Liver (tissue), 9 donors: ENCODE results near the gene TARS3. TPM values are rescaled to one million over a fixed set of nuclear protein-coding genes. Genes with fewer than 3 reads are reported as not detected.
"Not testable (repeated sequence)": the region's sequence is repeated elsewhere in the genome, so short reads cannot be mapped to it uniquely, and the experiment has no call there.

Source experiments
- DNase-seq: peaks from one replicate; pipeline ENCODE4 v3.0.0-alpha.2; 2017; ENCODE audit warnings: low spot score
- H3K27ac ChIP-seq, 2 donors: one replicate each; pipeline ENCODE4 v1.7.0; 2013; ENCODE audit warnings: inconsistent platforms in 2 of 2, low read length in 2 of 2, control low read depth in 1 of 2, low read depth in 1 of 2, mild to moderate bottlenecking in 1 of 2
- H3K27me3 ChIP-seq, 4 donors: one replicate each; pipeline versions ENCODE4 v1.6.1 to v1.7.0; 2013; ENCODE audit warnings: low read length in 3 of 4, inconsistent platforms in 1 of 4, mild to moderate bottlenecking in 1 of 4, moderate library complexity in 1 of 4; ENCODE audit not compliant: control insufficient read depth in 4 of 4, insufficient read depth in 4 of 4
- H3K36me3 ChIP-seq, 4 donors: one replicate each; pipeline versions ENCODE4 v1.6.1 to v1.7.0; 2013; ENCODE audit warnings: low read length in 3 of 4, mild to moderate bottlenecking in 3 of 4, low read depth in 1 of 4, moderate library complexity in 1 of 4; ENCODE audit not compliant: control insufficient read depth in 4 of 4, insufficient read depth in 3 of 4
- H3K4me1 ChIP-seq, 4 donors: one replicate each; pipeline versions ENCODE4 v1.6.1 to v1.7.0; 2013; ENCODE audit warnings: low read length in 3 of 4, mild to moderate bottlenecking in 3 of 4, moderate library complexity in 1 of 4; ENCODE audit not compliant: control insufficient read depth in 4 of 4, insufficient read depth in 4 of 4
- H3K4me3 ChIP-seq, 3 donors: one replicate each; pipeline versions ENCODE4 v1.6.1 to v1.7.0; 2013; ENCODE audit warnings: low read length in 3 of 3, control low read depth in 1 of 3, low read depth in 1 of 3, mild to moderate bottlenecking in 1 of 3
- H3K9ac ChIP-seq, 2 donors: one replicate each; pipeline ENCODE4 v1.7.0; 2013; ENCODE audit warnings: low read length in 2 of 2, mild to moderate bottlenecking in 2 of 2, moderate library complexity in 2 of 2, control low read depth in 1 of 2, low read depth in 1 of 2
- H3K9me3 ChIP-seq, 4 donors: one replicate each; pipeline versions ENCODE4 v1.6.1 to v1.7.0; 2013; ENCODE audit warnings: low read length in 3 of 4; ENCODE audit not compliant: control insufficient read depth in 4 of 4
- FOXA1 ChIP-seq: IDR thresholded peaks from 2 replicates; pipeline ENCODE4 v1.6.1; 2016; ENCODE audit warnings: antibody characterized with exemption
- HNF4A ChIP-seq, 2 donors: conservative IDR thresholded peaks; 2 replicates each; pipeline ENCODE4 v1.6.1; 2016; ENCODE audit warnings: antibody characterized with exemption in 2 of 2, mild to moderate bottlenecking in 2 of 2
- RAD21 ChIP-seq, 2 donors: IDR thresholded peaks; 2 replicates each; pipeline ENCODE4 v1.6.1; 2016; ENCODE audit warnings: antibody characterized with exemption in 2 of 2, mild to moderate bottlenecking in 2 of 2
- WGBS: extraction: QIAGEN DNeasy Blood & Tissue Kit; methylation state at CpG from one replicate; pipeline ENCODE4 v1.1.7; 2013; 5-methylcytosine and 5-hydroxymethylcytosine counted together
- polyA plus RNA-seq, 2 donors: library from polyadenylated mRNA; stranded (reverse) in 1 of 2; unstranded in 1 of 2; fragments of 200-250 nt in 1 of 2; fragments of >200 nt in 1 of 2; fragmentation: Nextera tagmentation in 1 of 2; extraction: Ambion mirVana in 1 of 2; gene quantifications; one replicate each; pipeline versions ENCODE4 v1.2.1 to v1.2.3, GENCODE V29; 2013 to 2015
- total RNA-seq, 2 donors: library from RNA; depleted of rRNA; stranded (reverse); fragments of >200 nt; gene quantifications; one replicate each; pipeline ENCODE4 v1.2.3, GENCODE V29; 2014
- TF ChIP-seq, protein P1 (sequence below): IDR thresholded peaks from 2 replicates; pipeline ENCODE4 v1.6.1; 2016; ENCODE audit warnings: antibody characterized with exemption
- donor health status: healthy.
- donor health status: healthy.
- donor health status: healthy.
- donor health status: healthy.
- donor health status: healthy.

Gene TARS3
- total and polyA plus RNA-seq, 4 donors: 2.3 to 7.8 (median 4.0) TPM

DNA sequence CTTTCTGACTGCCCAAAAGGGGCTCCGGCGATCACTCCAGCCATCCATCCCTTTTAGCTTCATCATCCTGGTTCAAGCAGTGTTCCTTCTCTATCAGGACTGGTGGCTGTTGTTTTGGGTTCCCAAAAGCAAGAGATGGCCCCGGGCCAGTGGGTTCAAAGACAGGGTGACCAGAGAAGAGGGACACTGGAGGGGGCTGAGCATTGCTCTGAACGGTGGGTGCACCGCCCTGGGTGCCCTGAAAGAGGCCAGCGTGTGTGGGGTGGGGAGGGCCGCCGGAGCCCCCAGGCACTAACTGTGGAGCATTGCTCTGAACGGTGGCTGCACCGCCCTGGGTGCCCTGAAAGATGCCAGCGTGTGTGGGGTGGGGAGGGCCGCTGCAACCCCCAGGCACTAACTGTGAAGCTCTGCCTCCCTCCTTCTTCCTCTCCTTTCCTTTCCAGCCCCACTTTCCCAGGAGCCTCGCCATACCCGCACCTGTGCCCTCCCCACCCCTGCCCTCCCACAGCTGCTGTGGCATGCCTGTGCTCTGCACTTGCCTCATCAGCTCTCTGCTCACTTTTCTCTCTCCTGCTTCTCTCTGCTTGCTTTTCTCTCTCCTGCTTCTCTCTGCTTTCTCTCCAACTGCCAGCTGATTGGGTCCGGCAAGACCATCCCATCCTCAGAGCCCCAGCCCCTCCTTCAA lies 41.6 kb upstream of the TARS3 start:
- no peaks in the 10 kb centered on the region for H3K36me3 ChIP-seq
- WGBS: 91% methylated on average over 15 of the region's 15 CpGs
- H3K4me1 ChIP-seq: no peaks in the 10 kb centered on the region
- H3K27ac ChIP-seq: no peak overlapping the region
- TF ChIP-seq FOXA1 (no peak), RAD21 (IDR thresholded peaks at IDR 0.05) (no peak), HNF4A (conservative IDR thresholded peaks at IDR 0.05) (no peak)
- TF ChIP-seq, protein P1, sequence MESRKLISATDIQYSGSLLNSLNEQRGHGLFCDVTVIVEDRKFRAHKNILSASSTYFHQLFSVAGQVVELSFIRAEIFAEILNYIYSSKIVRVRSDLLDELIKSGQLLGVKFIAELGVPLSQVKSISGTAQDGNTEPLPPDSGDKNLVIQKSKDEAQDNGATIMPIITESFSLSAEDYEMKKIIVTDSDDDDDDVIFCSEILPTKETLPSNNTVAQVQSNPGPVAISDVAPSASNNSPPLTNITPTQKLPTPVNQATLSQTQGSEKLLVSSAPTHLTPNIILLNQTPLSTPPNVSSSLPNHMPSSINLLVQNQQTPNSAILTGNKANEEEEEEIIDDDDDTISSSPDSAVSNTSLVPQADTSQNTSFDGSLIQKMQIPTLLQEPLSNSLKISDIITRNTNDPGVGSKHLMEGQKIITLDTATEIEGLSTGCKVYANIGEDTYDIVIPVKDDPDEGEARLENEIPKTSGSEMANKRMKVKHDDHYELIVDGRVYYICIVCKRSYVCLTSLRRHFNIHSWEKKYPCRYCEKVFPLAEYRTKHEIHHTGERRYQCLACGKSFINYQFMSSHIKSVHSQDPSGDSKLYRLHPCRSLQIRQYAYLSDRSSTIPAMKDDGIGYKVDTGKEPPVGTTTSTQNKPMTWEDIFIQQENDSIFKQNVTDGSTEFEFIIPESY: no peak
- no peak overlapping the region for H3K4me3 ChIP-seq
- H3K9ac ChIP-seq: no peak overlapping the region
- no peaks in the 10 kb centered on the region for H3K27me3 ChIP-seq
- DNase-seq: no peak
- peaks cover 0 to 4% (median 1%) of the 10 kb centered on the region in 4 donors for H3K9me3 ChIP-seq

DNA sequence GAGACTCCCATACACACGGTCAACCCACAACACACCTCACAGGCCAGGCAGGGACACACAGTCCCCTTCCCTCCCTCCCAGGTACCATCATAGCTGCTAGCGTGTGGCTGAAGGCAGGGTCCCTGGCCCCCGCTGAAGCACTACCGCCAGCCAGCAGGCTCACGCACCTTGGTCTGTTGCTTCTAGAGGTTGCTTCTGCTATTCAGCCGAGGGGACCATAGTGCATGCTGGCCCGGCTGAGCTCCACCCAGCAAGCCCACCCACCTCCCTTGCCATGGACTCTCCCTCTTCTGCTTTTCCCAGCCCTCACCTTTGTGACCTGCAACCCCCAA lies 41.0 kb upstream of the TARS3 start:
- H3K4me1 ChIP-seq, DNase-seq, H3K9ac ChIP-seq, H3K27ac ChIP-seq, H3K9me3 ChIP-seq, H3K27me3 ChIP-seq, H3K36me3 ChIP-seq, H3K4me3 ChIP-seq: not testable (repeated sequence)
- 92% methylated on average over 7 of the region's 7 CpGs for WGBS

DNA sequence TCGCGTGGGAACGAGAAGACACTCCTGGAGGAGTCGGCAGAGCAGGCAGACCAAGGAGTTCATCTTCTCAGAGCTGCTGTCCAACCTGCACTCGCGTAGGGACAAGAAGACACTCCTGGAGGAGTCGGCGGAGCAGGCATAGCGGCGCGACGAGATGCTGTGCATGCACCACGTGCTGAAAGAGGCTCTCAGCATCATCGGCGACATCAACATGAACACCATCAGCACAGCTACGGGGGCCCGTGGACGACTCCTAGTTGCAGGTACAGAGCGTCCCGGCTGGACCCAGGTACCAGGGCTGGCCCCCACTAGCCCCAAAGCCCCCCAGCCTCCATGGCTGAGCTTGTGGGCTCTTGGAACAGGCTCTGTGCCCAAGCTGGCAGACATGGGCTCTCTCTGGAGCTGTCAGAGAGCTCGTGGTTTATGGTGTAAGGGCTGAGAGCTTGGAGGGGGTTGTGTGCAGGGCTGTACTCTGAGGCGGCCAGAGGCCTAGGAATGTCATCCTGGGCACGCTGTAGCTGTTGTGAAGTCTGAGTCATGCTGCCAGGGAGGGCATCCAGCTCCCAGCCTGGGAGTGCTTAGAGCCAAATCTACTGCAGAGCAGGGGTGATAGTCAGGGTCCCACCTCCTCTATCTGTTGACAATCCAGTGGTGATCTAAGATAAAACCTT lies 40.5 kb upstream of the TARS3 start:
- not testable (repeated sequence) for H3K9ac ChIP-seq, H3K27ac ChIP-seq, H3K4me1 ChIP-seq, H3K9me3 ChIP-seq, H3K27me3 ChIP-seq, H3K36me3 ChIP-seq, DNase-seq, H3K4me3 ChIP-seq
- 89% methylated on average over 22 of the region's 23 CpGs for WGBS

GRCh38 chr15:101746716-101747082 lies 22.4 kb upstream of the TARS3 start:
- H3K9ac ChIP-seq, H3K36me3 ChIP-seq, H3K4me1 ChIP-seq, H3K27ac ChIP-seq, H3K4me3 ChIP-seq, DNase-seq, H3K27me3 ChIP-seq, H3K9me3 ChIP-seq: not testable (repeated sequence)
- WGBS: no CpG with 5 or more reads among the region's 18 CpGs

DNA sequence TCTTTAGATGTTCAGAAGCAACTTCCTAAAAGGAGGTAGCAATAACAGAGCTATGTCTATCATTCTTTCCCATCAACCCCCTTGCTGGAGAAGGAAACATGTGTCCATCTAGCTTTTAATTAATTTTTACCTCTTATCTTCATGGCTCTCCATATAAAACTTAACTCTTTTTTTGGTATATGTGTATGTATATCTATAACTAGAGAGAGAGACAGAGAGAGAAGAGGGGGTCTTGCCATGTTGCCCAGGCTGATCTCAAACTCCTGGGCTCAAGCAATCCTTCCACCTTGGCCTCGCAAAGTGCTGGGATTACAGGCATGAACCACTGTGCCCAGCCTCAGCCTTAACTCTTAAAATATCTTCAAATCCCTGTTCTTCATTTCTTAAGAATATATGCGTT lies 10.6 kb upstream of the TARS3 start:
- H3K9ac ChIP-seq, H3K27me3 ChIP-seq, H3K36me3 ChIP-seq, H3K9me3 ChIP-seq, H3K4me3 ChIP-seq, H3K27ac ChIP-seq, H3K4me1 ChIP-seq, DNase-seq: not testable (repeated sequence)
- WGBS: 98% methylated on average over 2 of the region's 2 CpGs
